SK-N-SH (cell line): Measurements from ENCODE around the gene PSPC1.

Experiments
- CHD2 ChIP-seq: fragments of 150-350 bp; IDR thresholded peaks from 2 replicates; pipeline ENCODE4 v1.6.1; 2018; ENCODE audit warnings: low read length; ENCODE audit not compliant: partially characterized antibody
- CTCF ChIP-seq: fragments of 200-600 bp; sonication (generic); IDR thresholded peaks from 2 replicates; pipeline ENCODE4 v1.6.1; 2017; ENCODE audit warnings: antibody characterized with exemption, mild to moderate bottlenecking, moderate library complexity
- JUND ChIP-seq: IDR thresholded peaks from 2 replicates; pipeline ENCODE4 v1.4.0; 2012
- POLR2AphosphoS5 ChIP-seq: IDR thresholded peaks from 2 replicates; pipeline ENCODE4 v1.6.1; 2012; ENCODE audit warnings: low read depth, low read length
- TCF12 ChIP-seq: IDR thresholded peaks from 2 replicates; pipeline ENCODE4 v1.4.0; 2012
- YY1 ChIP-seq: IDR thresholded peaks from 2 replicates; pipeline ENCODE4 v1.4.0; 2012; ENCODE audit warnings: low read depth, mild to moderate bottlenecking

GRCh38 chr13:19685437-19685836 lies 97.3 kb downstream of the PSPC1 start:
- no peak for TF ChIP-seq CTCF
- no peak for TF ChIP-seq POLR2AphosphoS5
- no peak for TF ChIP-seq JUND
- TF ChIP-seq YY1: no peak
- no peak for TF ChIP-seq CHD2
- TF ChIP-seq TCF12: no peak
